T-helper 2 cell (primary cell): ENCODE measurements around the gene ARHGEF6.
"Not testable (repeated sequence)": the region's sequence is repeated elsewhere in the genome, so short reads cannot be mapped to it uniquely, and the experiment has no call there.

ENCODE experiments used
- DNase-seq, 5 experiments: peaks; one replicate each; pipeline versions ENCODE4 v3.0.0 to v3.0.0-alpha.2; 2012 to 2022

The ARHGEF6 gene

GRCh38 chrX:136781180-136781797, 557 bp upstream of the ARHGEF6 start:
- DNase-seq, result peak in 1 of 5 experiments; percentile 24

- DNase-seq, result peak in 1 of 5 experiments; percentile 68
Measured at GRCh38 chrX:136780241-136780640, 491 bp downstream of the ARHGEF6 start.

DNA sequence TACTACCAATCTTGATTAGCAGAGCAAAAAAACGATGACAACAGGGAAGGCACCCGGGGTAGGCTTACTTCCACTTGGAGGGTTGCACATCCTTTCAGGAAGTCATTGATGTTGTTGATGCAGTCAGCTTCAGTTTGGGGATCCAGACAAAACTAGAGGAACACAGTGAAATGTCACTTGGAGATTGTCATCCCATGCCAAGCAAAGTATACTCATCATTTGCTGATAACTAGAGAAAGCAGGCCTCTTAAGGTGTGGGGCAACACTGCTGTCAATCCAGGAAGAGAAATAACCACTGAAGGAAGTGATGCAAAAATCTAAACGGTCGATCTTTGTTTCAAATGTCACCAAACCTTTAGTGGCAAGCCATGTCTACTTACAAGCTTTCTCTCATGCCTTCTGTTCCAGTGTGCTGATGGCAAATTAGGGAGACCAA, 1.4 kb downstream of the ARHGEF6 start:
- DNase-seq, result peak in 2 of 5 experiments; percentile 38 to 90

- DNase-seq, result no peak
Measured at GRCh38 chrX:136778916-136779315, 1.8 kb downstream of the ARHGEF6 start.

GRCh38 chrX:136778020-136778419, 2.7 kb downstream of the ARHGEF6 start:
- no peak for DNase-seq

DNA sequence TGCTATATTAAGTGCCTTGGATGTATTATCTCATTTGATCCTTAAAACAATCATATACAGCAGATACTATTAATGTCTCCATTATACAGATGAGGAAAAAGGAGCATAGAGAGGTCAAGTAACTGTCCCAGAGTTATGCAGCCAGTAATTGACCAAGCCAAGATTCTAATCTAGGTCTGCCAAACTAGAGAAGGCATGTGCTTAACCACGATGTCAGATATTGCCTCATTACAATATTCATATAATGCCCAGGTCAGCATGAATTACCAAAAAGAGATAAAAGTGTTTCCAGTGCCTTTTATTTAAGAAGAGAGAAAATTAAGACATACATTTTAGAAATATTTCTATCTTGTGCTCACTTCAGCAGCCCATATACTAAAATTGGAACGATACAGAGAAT, 7.1 kb downstream of the ARHGEF6 start:
- no peak for DNase-seq

DNA sequence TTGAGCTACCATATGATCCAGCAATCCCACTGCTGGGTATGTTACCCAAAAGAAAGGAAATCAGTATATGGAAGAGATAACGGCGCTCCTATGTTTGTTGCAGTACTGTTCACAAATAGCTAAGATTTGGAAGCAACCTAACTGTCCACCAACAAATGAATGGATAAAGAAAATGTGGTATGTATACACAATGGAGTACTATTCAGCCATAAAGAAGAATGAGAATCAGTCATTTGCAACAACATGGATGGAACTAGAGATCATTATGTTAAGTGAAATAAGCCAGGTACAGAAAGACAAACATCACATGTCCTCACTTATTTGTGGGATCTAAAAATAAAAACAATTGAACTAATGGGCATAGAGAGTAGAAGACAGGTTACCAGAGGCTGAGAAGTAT, 8.9 kb downstream of the ARHGEF6 start:
- not testable (repeated sequence) for DNase-seq

DNA sequence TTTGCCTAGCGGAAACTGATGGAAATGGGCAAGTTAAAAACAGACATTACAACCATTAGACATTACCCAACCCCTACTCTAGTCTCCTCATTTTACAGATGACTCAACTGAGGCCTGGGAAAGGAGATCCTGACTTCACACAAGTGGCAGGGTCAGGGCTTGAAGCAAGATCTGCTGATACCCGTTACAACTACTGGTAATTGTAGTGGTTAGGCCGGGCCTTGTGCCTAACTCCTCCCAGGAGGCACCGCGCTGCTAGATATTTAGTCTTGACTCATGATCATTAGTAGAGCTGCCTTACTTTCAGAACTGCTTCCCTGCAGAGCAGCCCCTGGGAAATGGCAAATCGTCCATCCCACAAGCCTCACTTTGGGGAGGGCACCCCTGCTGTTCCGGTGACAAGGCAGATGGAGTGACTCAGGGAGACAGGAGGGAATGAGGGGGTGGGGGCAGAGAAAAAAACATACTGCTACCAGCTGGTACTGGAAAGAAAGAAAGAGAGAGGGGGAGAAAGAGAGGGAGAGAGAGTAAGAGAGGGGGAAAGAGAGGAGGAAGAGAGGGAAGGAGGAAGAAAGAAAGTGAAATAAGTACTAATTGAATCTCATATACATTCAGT, 12.2 kb downstream of the ARHGEF6 start:
- peak in 3 of 5 experiments; percentile 26 to 84 (median 30) for DNase-seq

GRCh38 chrX:136767104-136767941, 13.4 kb downstream of the ARHGEF6 start:
- peak; percentile 12 to 84 (median 27) for DNase-seq

- no peak for DNase-seq
Measured at GRCh38 chrX:136766785-136767103, 14.0 kb downstream of the ARHGEF6 start.

- DNase-seq, result no peak
Measured at GRCh38 chrX:136765821-136766356, 14.8 kb downstream of the ARHGEF6 start.

- no peak for DNase-seq
Measured at GRCh38 chrX:136764206-136764605, 16.5 kb downstream of the ARHGEF6 start.

DNA sequence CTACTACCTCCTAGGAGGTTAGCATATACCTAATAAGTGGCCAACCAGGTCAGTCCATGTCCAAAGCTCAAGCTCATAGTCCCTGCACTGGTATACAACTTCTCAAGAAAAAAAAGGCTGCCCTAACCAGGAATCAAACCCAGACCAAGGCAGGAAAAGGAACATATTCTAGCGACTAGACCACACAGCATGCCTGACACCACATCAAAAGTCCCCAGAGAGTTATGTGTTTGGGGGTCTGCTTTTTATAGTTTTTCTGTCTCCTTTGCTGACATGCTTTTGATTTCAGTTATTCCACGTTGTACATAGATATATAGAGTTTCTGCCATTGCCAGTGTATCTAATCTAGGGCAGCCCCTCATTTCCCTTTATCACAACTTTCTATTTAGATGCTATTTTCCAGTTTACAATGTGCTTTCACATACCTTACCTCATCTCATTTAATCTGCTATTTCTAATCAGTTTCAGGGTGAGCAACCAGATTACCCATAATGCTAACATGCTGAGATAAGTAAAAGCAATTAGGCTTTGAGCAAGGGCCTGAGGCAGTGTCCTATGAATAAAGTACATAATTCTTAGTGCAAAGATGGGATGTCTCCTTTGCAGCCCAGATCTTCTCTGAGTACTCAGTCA, 17.8 kb downstream of the ARHGEF6 start:
- DNase-seq, result peak in 1 of 5 experiments; percentile 51

DNA sequence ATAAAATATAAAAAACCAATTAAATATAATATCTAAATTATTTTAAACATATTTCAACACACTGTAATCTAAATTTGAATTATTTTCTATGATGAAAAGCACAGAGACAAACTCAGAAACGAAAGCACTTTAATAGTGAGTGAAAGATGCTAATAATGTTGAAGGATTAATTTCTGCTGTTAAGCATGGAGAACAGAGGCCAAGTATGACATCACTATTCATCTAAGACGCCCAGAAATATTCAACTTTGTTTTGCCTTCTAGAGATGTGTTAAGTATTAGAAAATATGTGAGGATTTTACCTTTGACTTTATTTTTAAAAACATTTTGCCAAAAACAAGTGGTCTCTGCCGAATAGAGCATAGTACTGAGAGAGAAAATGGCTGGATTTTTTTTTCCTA, 19.3 kb downstream of the ARHGEF6 start:
- no peak for DNase-seq

DNA sequence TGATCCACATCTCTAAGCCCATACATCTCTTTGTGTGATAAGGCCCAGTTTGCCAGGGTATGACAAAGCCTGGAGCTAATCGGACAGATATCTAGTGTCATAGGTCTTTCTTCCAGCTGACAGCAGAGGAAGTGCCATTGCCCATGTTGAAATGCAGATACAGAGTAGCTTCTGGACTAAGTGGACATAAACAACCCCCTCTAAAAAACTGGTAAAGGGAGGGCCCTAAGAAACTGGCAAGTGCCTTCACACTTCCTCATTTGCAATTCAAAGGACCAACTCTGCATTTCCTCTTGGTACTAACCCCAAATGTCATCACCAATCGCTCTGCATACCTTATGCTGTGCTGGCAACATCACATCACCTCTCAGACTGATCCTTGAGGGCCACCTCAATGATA, 20.8 kb downstream of the ARHGEF6 start:
- DNase-seq, result peak in 1 of 5 experiments; percentile 24

GRCh38 chrX:136755411-136755810, 25.3 kb downstream of the ARHGEF6 start:
- DNase-seq, result no peak

DNA sequence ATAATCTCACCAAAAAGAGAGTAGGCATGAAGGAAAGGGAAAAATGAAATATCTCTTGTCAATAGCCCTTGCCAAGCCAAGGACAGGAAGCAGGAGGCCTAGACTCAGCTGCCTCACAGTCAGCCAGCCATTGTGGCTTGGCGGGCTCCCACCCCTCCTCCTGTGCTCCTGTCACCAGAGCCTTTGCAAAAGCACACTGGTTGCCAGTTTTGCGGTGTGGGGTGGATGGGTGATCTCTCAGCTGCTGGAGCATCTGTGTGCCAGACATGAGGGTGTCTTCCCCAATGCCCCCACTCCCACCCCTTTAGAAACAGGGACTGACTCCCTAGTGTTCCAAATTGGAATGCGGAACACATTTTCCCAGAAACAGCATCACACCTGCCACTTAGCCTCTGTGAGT, 26.1 kb downstream of the ARHGEF6 start:
- peak in 2 of 5 experiments; percentile 29 to 44 for DNase-seq

GRCh38 chrX:136752796-136753195, 27.9 kb downstream of the ARHGEF6 start:
- DNase-seq, result no peak

DNA sequence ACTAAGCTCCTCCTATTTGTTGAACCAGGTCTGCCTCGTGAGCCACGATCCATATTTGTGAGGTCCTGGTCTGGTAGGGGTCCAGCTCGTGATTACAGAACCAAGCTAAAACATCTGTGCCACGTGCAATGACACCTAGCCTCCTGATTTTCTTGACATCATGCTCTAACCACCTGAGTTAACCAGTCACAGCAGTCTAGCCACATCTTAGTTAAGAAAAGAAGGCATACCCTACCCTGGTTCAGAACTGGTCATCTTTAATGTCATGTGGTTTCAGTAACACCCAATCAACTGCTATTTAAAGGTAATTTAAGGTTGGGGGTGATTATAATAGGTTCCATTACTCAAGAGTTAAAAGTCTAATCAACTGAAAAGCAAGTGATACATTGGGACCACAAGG, 28.4 kb downstream of the ARHGEF6 start:
- no peak for DNase-seq

DNA sequence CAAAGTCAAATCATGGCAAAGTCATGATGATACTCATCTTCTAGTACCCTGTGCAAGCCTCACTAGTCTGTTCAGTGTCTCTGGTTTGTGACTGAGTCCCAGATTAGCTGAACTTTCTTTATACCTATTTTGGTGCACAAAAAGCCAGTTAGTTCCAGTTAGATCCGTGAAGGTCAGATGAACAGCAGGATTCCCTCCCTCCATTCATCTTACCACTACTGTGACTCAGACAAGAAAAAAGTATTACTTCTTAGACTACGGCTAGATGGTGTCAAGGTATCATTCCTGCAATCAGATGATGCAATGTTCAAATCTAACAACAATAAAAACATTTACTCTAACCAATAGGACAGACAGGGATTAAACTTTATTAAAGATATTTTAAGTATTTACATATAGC, 30.4 kb downstream of the ARHGEF6 start:
- DNase-seq, result peak in 1 of 5 experiments; percentile 38

DNA sequence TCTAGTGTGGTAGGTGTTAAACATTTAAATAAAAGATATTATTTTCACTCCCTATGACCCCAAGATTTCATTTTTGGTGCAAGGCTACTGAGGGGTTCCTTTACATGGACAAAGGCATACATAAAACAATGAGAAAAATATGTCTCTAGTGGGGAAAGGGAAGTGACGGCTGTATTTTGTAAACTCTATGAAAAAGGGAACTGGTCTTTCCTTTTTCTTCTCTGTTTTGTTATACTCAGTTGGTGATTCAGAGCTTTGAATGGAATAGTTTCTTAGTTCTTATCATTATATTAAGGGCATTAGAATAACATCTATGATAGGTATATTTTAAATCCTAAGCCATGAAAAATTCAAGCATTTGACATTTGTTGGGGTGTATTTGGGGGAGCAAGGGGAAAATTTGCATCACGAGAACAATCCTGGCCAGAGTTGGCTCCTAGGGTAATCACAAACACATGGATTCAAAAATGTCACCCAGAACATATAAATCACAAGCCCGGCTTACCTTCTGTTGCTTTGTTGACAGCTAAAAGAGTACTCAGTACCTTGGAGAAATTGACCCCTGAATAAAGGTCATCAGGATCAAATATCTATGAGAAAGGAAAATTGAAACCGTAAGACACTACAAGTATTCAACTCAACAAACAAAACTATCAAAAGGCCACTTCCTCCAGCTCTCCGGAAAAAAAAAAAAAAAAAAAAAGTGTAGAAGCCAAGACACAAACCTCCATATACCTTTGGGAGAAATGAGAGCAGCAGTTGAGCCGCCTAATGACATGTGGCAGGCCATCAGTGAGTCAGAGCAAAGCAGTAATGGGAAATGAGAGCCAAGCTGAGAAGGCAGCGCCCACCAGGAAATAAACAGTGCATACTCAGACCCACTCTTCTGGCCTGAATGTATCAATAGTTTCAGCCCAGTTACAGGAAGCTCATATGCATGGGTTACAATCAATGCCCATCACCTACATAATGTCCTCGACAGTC, 33.4 kb downstream of the ARHGEF6 start:
- no peak for DNase-seq
